HL-60 (cell line): ENCODE measurements around the gene IGFBP6.

Source experiments
- DNase-seq, 2 experiments: peaks; one replicate each; pipeline ENCODE4 v3.0.0-alpha.2; 2010 to 2020; ENCODE audit warnings: low read depth in 1 of 2, low spot score in 1 of 2
- H3K27ac ChIP-seq: fragments of 250-450 bp; sonication (Bioruptor Pico); replicated peaks from 2 replicates; pipeline ENCODE4 v1.5.1; 2020; ENCODE audit warnings: mild to moderate bottlenecking, moderate library complexity
- H3K27me3 ChIP-seq: fragments of 250-450 bp; sonication (Bioruptor Pico); 2 replicates; pipeline ENCODE4 v1.5.1; 2021; ENCODE audit warnings: mild to moderate bottlenecking, moderate library complexity; ENCODE audit not compliant: insufficient read depth, poor library complexity, severe bottlenecking
- H3K4me3 ChIP-seq: replicated peaks from 2 replicates; pipeline ENCODE4 v1.5.1; 2011; ENCODE audit warnings: mild to moderate bottlenecking, control low read depth, low read length; ENCODE audit not compliant: insufficient read depth
- GABPA ChIP-seq: IDR thresholded peaks from 2 replicates; pipeline ENCODE4 v1.6.1; 2012; ENCODE audit warnings: low read depth
- POLR2AphosphoS5 ChIP-seq: IDR thresholded peaks from 2 replicates; pipeline ENCODE4 v1.6.1; 2012; ENCODE audit warnings: low read depth
- SPI1 ChIP-seq: IDR thresholded peaks from 2 replicates; pipeline ENCODE4 v1.6.1; 2012; ENCODE audit warnings: low read depth, mild to moderate bottlenecking, borderline replicate concordance
- TF ChIP-seq, protein P1 (sequence below): IDR thresholded peaks from one replicate; pipeline ENCODE4 v1.5.1; 2011; ENCODE audit warnings: low read length, control low read depth, inconsistent platforms; ENCODE audit not compliant: insufficient read depth
- TF ChIP-seq, protein P2 (sequence below): IDR thresholded peaks from 2 replicates; pipeline ENCODE4 v1.6.1; 2012; ENCODE audit warnings: low read depth; ENCODE audit not compliant: insufficient replicate concordance

Gene IGFBP6

DNA sequence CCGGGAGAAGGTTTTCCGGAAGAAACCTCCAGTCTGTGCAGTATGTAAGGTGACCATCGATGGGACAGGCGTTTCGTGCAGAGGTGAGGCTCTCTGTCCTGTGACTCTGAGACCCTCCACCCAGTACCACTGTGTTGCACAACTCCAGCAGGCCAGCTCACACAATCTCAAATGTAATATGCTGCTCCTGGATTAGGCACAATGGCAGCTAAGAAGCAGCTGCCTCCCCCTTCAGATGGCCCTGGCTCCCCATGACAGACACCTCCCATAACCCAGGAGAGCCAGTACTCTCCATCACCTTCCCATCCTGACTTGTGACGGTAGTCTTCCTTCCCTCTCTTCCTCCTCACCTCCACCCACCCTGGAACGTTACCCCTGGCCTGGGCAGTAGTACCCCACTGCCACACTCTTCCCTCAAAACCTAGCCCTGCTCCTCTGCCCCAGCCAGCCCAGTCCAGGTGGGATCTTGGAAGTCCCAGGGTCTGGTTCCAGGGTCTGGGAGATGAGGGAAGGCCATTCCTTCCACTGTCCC lies 45.5 kb upstream of the IGFBP6 start:
- peaks cover 2% of the 10 kb centered on the region for H3K27me3 ChIP-seq
- no peak for DNase-seq
- TF ChIP-seq, protein P1, sequence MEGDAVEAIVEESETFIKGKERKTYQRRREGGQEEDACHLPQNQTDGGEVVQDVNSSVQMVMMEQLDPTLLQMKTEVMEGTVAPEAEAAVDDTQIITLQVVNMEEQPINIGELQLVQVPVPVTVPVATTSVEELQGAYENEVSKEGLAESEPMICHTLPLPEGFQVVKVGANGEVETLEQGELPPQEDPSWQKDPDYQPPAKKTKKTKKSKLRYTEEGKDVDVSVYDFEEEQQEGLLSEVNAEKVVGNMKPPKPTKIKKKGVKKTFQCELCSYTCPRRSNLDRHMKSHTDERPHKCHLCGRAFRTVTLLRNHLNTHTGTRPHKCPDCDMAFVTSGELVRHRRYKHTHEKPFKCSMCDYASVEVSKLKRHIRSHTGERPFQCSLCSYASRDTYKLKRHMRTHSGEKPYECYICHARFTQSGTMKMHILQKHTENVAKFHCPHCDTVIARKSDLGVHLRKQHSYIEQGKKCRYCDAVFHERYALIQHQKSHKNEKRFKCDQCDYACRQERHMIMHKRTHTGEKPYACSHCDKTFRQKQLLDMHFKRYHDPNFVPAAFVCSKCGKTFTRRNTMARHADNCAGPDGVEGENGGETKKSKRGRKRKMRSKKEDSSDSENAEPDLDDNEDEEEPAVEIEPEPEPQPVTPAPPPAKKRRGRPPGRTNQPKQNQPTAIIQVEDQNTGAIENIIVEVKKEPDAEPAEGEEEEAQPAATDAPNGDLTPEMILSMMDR = no peak
- TF ChIP-seq, protein P2, sequence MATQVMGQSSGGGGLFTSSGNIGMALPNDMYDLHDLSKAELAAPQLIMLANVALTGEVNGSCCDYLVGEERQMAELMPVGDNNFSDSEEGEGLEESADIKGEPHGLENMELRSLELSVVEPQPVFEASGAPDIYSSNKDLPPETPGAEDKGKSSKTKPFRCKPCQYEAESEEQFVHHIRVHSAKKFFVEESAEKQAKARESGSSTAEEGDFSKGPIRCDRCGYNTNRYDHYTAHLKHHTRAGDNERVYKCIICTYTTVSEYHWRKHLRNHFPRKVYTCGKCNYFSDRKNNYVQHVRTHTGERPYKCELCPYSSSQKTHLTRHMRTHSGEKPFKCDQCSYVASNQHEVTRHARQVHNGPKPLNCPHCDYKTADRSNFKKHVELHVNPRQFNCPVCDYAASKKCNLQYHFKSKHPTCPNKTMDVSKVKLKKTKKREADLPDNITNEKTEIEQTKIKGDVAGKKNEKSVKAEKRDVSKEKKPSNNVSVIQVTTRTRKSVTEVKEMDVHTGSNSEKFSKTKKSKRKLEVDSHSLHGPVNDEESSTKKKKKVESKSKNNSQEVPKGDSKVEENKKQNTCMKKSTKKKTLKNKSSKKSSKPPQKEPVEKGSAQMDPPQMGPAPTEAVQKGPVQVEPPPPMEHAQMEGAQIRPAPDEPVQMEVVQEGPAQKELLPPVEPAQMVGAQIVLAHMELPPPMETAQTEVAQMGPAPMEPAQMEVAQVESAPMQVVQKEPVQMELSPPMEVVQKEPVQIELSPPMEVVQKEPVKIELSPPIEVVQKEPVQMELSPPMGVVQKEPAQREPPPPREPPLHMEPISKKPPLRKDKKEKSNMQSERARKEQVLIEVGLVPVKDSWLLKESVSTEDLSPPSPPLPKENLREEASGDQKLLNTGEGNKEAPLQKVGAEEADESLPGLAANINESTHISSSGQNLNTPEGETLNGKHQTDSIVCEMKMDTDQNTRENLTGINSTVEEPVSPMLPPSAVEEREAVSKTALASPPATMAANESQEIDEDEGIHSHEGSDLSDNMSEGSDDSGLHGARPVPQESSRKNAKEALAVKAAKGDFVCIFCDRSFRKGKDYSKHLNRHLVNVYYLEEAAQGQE = no peak
- TF ChIP-seq GABPA = no peak
- TF ChIP-seq POLR2AphosphoS5 = no peak
- TF ChIP-seq SPI1 = no peak
- no peak overlapping the region for H3K4me3 ChIP-seq
- no peak overlapping the region for H3K27ac ChIP-seq

DNA sequence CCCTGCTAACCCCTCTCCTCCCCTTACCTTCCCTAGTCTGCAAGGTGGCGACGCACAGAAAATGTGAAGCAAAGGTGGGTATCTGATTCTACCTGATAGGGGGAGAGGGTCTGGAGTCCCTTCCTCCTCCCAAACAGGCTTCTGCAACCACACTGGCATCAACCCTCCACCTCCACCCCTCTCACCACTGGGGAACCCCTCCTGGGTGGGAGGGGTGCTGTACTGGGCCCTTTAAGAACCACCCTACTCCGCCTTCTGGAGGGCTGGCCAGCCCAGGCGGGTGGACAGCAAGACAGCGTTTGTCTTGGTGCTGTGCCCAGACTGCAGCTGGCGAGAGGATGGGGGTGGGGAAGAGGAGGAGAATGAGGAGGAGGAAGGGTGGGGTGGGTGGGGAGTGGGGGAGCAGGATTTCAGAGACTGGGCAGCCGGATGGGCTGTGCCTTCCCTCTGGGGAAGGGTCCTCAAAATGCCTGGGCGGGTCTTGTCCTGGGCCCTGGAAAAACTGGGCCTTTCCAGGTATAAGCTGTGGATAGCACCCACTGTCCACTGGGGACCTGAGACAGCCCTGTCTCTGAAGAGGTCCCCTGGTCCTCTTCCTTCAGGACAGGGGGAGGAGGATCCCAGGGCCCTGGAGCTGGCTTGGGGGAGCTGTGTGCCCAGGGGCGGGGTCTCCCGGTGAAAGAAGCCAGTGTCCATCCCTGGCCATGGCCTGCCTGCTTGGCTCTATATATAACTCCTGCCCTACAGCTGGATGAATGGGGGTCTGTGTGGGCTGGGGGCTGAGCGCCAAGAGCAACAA lies 44.8 kb upstream of the IGFBP6 start:
- Histone ChIP-seq H3K27me3 (peaks cover 2% of the 10 kb centered on the region), H3K27ac (no peak overlapping the region), H3K4me3 (no peak overlapping the region)
- TF ChIP-seq, protein P1 = no peak
- TF ChIP-seq POLR2AphosphoS5 (no peak), GABPA (no peak), SPI1 (no peak)
- TF ChIP-seq, protein P2 = no peak
- no peak for DNase-seq

DNA sequence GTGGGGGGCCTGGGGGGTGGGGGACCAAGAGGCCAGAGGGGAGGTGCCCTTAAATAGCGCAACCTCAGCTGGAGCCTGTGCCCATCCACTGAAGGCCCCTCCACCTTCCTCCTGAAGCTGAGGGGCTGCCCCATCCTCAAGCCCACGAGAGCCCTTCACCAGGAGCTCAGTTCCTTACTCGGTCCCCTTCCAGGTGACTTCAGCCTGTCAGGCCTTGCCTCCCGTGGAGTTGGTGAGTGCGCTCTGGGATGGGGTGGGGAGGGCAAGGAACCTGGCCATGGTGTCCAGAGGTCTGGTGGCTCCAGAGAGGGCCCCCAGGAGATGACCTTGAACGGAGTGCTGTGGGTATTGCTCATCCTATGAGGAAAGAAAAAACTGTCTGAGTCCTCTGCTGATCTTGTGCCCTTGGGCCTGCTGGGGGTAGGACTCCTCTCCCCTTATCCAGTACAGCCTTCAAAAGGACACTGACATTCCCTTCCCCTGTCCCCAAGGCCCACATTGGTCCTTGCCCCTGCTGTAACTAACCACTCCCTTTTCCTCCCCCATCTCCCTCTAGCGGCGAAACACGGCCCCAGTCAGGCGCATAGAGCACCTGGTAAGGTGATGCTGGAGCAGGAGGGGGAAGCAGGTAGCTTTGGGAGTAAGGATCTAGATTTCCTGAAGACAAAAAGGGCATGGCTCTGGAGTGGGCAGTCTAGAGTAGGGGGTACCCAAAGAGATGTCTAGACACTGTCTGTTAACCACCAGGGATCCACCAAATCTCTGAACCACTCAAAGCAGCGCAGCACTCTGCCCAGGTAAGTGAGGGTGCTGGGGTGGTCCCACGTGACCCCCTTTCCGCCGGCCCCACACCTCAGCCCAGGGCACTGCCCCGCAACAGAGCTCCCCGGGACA lies 44.0 kb upstream of the IGFBP6 start:
- peaks cover 2% of the 10 kb centered on the region for H3K27me3 ChIP-seq
- no peak overlapping the region for H3K27ac ChIP-seq
- peak in 1 of 2 experiments; percentile 43 for DNase-seq
- TF ChIP-seq, protein P1 = peak; percentile 44
- TF ChIP-seq, protein P2 = no peak
- TF ChIP-seq POLR2AphosphoS5 (no peak), GABPA (no peak), SPI1 (no peak)
- H3K4me3 ChIP-seq = peak overlapping the region; percentile 89
